ENCODE results near the gene RIN3. TPM values are rescaled to one million over a fixed set of nuclear protein-coding genes. Genes with fewer than 3 reads are reported as not detected.
A peak's percentile ranks its signal among the peaks of the same experiment; 100 is the strongest.
"Not testable (repeated sequence)": the region's sequence is repeated elsewhere in the genome, so short reads cannot be mapped to it uniquely, and the experiment has no call there.

RIN3 gene
- total RNA-seq, 4 donors from 2014 or later = 6.2 to 29.8 (median 12.2) TPM

DNA sequence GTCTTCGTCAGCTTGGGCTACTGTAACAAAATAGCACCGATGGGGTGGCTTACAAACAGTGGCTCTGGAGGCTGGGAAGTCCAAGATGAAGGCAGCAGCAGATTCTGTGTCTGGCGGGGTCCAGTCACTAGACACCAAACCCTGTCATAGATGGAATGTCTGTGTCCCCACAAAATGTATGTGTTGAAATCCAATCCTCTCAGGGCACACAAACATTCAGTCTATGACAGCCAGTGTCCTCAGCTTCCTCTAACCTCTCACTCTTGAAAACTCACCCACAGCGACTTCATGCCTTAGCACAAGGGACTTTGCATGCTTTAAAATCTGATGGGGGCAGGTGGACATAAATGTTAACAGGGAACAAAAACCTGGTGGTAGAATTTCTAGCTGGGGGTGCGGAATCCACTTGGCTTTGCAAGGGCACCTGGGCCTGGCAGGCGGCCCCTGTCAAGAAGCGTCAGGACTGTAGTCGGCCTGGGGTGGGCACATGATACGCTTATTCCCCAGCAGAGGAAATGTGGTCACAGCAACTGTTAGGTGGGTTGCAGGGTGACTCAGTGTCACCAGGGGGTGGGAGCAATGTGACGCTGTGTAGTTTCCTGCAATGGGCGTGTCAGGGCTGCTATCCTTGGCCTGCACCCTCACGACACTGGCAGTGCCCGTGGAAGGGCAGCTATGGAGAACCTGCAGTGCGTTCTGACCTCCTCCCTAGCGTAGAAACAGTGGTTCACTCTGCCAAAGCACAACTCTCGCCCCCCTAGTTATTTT is 17.7 kb downstream of the RIN3 start:
- no peak overlapping the region for H3K4me3 ChIP-seq
- no peaks in the 10 kb centered on the region for H3K27me3 ChIP-seq
- no peak for DNase-seq
- H3K4me1 ChIP-seq = no peaks in the 10 kb centered on the region
- H3K36me3 ChIP-seq = no peaks in the 10 kb centered on the region
- TF ChIP-seq POLR2A (IDR thresholded peaks at IDR 0.05) = no peak
- TF ChIP-seq, protein P1, sequence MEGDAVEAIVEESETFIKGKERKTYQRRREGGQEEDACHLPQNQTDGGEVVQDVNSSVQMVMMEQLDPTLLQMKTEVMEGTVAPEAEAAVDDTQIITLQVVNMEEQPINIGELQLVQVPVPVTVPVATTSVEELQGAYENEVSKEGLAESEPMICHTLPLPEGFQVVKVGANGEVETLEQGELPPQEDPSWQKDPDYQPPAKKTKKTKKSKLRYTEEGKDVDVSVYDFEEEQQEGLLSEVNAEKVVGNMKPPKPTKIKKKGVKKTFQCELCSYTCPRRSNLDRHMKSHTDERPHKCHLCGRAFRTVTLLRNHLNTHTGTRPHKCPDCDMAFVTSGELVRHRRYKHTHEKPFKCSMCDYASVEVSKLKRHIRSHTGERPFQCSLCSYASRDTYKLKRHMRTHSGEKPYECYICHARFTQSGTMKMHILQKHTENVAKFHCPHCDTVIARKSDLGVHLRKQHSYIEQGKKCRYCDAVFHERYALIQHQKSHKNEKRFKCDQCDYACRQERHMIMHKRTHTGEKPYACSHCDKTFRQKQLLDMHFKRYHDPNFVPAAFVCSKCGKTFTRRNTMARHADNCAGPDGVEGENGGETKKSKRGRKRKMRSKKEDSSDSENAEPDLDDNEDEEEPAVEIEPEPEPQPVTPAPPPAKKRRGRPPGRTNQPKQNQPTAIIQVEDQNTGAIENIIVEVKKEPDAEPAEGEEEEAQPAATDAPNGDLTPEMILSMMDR (IDR thresholded peaks at IDR 0.05) = no peak
- H3K9me3 ChIP-seq = no peaks in the 10 kb centered on the region
- H3K27ac ChIP-seq = no peak overlapping the region
- intact Hi-C loops (cut with DNase I; ENCODE audit: low total_unique reads) = no loop called here

DNA sequence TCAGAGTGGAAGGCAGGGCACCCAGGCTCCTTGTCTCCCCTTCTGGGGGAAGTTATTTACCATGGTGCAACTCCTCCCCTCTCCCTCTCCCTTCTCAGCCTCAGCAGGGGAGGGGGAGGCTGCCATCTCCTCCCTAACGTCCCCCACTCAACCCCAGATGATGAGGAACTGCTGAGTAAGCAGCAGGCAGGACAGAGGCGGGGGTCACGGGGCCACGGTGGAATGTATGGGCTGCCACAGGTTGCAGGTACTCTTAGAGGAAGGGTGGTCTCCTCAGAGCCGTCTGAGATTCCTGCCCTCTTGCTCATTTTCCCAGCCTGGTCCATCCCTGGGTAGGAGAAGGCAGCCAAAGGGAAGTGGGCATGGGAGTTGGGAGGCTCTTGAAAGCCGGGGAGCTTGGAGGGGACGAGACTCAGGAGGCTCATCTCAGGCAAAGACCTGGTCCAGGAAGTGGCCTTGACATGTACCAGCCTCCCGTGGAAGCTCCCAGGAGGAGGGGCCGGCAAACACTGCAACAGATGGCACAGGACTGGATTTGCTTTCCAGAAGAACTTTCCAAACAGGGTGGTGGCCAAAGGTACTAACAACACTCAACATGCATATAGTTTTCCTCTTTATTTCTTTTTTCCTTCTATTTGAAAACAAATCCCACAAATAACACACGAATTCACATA is 19.0 kb downstream of the RIN3 start:
- no peak for DNase-seq
- no peaks in the 10 kb centered on the region for H3K4me1 ChIP-seq
- no peak overlapping the region for H3K4me3 ChIP-seq
- H3K27ac ChIP-seq = peak overlapping the region in 1 of 2 donors; percentile 30
- TF ChIP-seq POLR2A (IDR thresholded peaks at IDR 0.05) = no peak
- TF ChIP-seq, protein P1 (IDR thresholded peaks at IDR 0.05) = no peak
- intact Hi-C loops (cut with DNase I; ENCODE audit: low total_unique reads) = no loop called here
- H3K27me3 ChIP-seq = no peaks in the 10 kb centered on the region
- no peaks in the 10 kb centered on the region for H3K36me3 ChIP-seq
- H3K9me3 ChIP-seq = no peaks in the 10 kb centered on the region

DNA sequence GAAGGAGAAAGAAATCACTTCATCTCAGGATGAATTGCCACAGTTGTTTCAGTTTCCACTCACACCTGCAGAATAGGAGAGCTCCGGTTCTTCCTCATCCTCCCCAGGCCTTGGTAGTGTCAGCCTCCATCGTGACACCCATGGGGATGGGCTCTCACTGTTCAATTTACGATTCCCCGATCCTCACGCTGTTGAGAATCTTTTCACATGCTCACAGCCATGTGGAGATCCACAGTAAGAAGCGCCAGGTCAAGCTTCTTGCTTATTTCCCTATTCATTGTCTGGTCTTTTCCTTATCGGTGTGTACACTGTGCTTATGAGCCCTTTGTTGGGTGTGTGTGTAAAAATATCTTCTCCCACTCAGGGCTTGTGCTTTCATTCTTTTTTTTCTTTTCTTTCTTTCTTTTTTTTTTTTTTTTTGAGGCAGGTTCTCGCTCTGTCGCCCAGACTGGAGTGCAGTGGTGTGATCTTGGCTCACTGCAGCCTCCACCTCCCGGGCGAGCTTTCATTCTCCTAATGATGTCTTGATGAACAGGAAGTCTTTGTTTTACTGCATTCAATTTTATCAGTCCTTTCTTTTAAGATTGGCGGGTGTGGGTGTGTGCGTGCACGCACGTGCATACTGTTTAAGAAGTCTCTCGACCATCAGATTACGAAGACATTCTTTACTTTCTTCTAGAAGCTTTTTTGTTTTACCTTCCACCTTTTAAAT is 21.5 kb downstream of the RIN3 start:
- Histone ChIP-seq H3K36me3 (no peaks in the 10 kb centered on the region), H3K4me1 (peaks cover 4 to 9% of the 10 kb centered on the region in 2 donors), H3K9me3 (no peaks in the 10 kb centered on the region), H3K4me3 (no peak overlapping the region), H3K27ac (peak overlapping the region; percentile 10 to 17), H3K27me3 (no peaks in the 10 kb centered on the region)
- intact Hi-C loops (cut with DNase I; ENCODE audit: low total_unique reads) = no loop called here
- DNase-seq = no peak
- TF ChIP-seq, protein P1 (IDR thresholded peaks at IDR 0.05) = no peak
- TF ChIP-seq POLR2A (IDR thresholded peaks at IDR 0.05) = no peak

DNA sequence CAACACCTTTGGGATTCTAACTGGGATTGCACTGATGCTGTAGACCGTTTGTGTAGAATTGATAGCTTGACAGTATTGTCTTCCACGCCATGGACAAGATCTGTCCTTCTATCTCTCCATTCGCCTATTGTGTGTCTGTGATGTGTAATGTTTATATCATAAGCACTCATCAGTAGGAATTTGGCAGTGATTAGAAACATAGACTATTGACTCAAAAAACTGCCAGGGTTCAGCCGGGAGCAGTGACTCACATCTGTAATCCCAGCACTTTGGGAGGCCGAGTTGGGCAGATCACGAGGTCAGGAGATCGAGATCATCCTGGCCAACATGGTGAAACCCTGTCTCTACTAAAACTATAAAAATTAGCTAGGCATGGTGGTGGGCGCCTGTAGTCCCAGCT is 22.6 kb downstream of the RIN3 start:
- H3K9me3 ChIP-seq; H3K4me3 ChIP-seq; H3K27me3 ChIP-seq; H3K27ac ChIP-seq; DNase-seq; intact Hi-C loops (cut with DNase I; ENCODE audit: low total_unique reads); H3K36me3 ChIP-seq: not testable (repeated sequence)
- peaks cover 7 to 10% of the 10 kb centered on the region in 2 donors for H3K4me1 ChIP-seq

DNA sequence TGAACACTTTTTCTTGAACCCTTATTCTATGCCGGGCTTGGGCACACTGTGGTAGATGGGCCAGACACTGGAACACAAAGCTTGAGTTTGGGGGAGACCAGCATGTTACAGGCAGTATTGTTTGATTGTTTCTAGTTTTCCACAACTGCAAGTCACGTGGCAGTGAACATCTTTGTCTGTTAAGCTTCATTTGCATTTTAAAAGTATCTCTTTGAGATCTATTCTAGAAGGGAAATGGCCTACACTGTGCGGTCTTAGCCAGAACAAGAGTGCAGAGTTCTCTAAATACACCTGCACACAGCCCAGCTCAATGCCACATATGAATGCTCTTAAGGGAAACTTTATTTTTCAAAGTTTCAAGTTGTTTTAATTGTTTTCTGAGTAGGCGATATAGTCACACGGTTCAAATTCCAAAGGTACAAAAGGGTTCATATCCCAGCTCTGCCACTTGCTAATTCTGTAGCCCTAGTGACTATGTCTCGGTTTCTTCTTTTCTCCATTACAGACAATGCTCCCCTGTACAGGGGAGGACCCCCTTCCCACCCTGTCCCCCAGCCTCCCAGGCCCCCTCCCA is 24.9 kb downstream of the RIN3 start:
- no peaks in the 10 kb centered on the region for H3K9me3 ChIP-seq
- no peaks in the 10 kb centered on the region for H3K27me3 ChIP-seq
- H3K36me3 ChIP-seq = no peaks in the 10 kb centered on the region
- DNase-seq = no peak
- intact Hi-C loops (cut with DNase I; ENCODE audit: low total_unique reads) = no loop called here
- H3K4me3 ChIP-seq = no peak overlapping the region
- peaks cover 7 to 10% of the 10 kb centered on the region in 2 donors for H3K4me1 ChIP-seq
- TF ChIP-seq, protein P1 (IDR thresholded peaks at IDR 0.05) = no peak
- no peak for TF ChIP-seq POLR2A (IDR thresholded peaks at IDR 0.05)
- peak overlapping the region; percentile 73 to 82 for H3K27ac ChIP-seq
